Vagina (tissue), 2 donors: ENCODE results near the gene MAD1L1.

Source experiments
- CTCF ChIP-seq, 3 experiments: fragments of 450-650 bp in 2 of 3; fragments of 200-600 bp in 1 of 3; sonication (generic) in 1 of 3; IDR thresholded peaks; one replicate each; pipeline ENCODE4 v1.5.1; 2017 to 2019; ENCODE audit warnings: antibody characterized with exemption in 3 of 3, mild to moderate bottlenecking in 2 of 3, moderate library complexity in 2 of 3
- POLR2A ChIP-seq, 2 donors: fragments of 450-650 bp; IDR thresholded peaks; one replicate each; pipeline ENCODE4 v1.6.1; 2017; ENCODE audit warnings: antibody characterized with exemption in 2 of 2, mild to moderate bottlenecking in 2 of 2, moderate library complexity in 2 of 2

GRCh38 chr7:2129323-2130095 is 103.2 kb downstream of the MAD1L1 start:
- TF ChIP-seq POLR2A (IDR thresholded peaks at IDR 0.05) (no peak), CTCF (IDR thresholded peaks at IDR 0.05) (no peak)
